ENCODE measurements around the gene CPLX3. TPM values are rescaled to one million over a fixed set of nuclear protein-coding genes. Genes with fewer than 3 reads are reported as not detected.
A peak's percentile ranks its signal among the peaks of the same experiment; 100 is the strongest.

CPLX3 gene
- polyA plus RNA-seq, 3 donors from 2014 or later = not detected

GRCh38 chr15:74791667-74792066, 34.8 kb upstream of the CPLX3 start:
- peaks cover 13 to 29% (median 19%) of the 10 kb centered on the region in 3 donors for H3K27me3 Mint-ChIP-seq (ENCODE audit: low read depth in 3 of 3)
- H3K27ac Mint-ChIP-seq = peak overlapping the region; percentile 92 to 100 (median 97)
- H3K9me3 Mint-ChIP-seq = no peaks in the 10 kb centered on the region
- peaks cover 96% of the 10 kb centered on the region in 2 donors for H3K4me1 Mint-ChIP-seq
- no peak for DNase-seq
- H3K4me3 Mint-ChIP-seq = peak overlapping the region; percentile 78 to 98 (median 88)
- peaks cover 0 to 20% (median 16%) of the 10 kb centered on the region in 3 donors for H3K36me3 Mint-ChIP-seq

- Mint-ChIP-seq H3K27ac (peak overlapping the region; percentile 92 to 100 (median 97)), H3K27me3 (ENCODE audit: low read depth in 3 of 3) (peaks cover 13 to 21% (median 13%) of the 10 kb centered on the region in 3 donors), H3K36me3 (peaks cover 0 to 20% (median 16%) of the 10 kb centered on the region in 3 donors), H3K4me3 (peak overlapping the region; percentile 73 to 89 (median 85)), H3K4me1 (peaks cover 94% of the 10 kb centered on the region in 2 donors), H3K9me3 (no peaks in the 10 kb centered on the region)
- no peak for DNase-seq
Measured at GRCh38 chr15:74792227-74793016, 34.0 kb upstream of the CPLX3 start.

GRCh38 chr15:74793135-74794028, 33.0 kb upstream of the CPLX3 start:
- peak overlapping the region; percentile 92 to 100 (median 97) for H3K27ac Mint-ChIP-seq
- peak overlapping the region; percentile 70 to 89 (median 85) for H3K4me3 Mint-ChIP-seq
- peaks cover 0 to 20% (median 16%) of the 10 kb centered on the region in 3 donors for H3K36me3 Mint-ChIP-seq
- peaks cover 7 to 19% (median 8%) of the 10 kb centered on the region in 3 donors for H3K27me3 Mint-ChIP-seq (ENCODE audit: low read depth in 3 of 3)
- DNase-seq = peak; percentile 73 to 79 (median 73)
- H3K9me3 Mint-ChIP-seq = no peaks in the 10 kb centered on the region
- peaks cover 94% of the 10 kb centered on the region in 2 donors for H3K4me1 Mint-ChIP-seq

GRCh38 chr15:74794248-74794969, 32.0 kb upstream of the CPLX3 start:
- peak overlapping the region; percentile 79 to 87 (median 82) for H3K4me3 Mint-ChIP-seq
- H3K4me1 Mint-ChIP-seq = peaks cover 93 to 94% of the 10 kb centered on the region in 2 donors
- peaks cover 3 to 12% (median 8%) of the 10 kb centered on the region in 3 donors for H3K27me3 Mint-ChIP-seq (ENCODE audit: low read depth in 3 of 3)
- no peaks in the 10 kb centered on the region for H3K9me3 Mint-ChIP-seq
- peak overlapping the region; percentile 88 to 98 (median 92) for H3K27ac Mint-ChIP-seq
- H3K36me3 Mint-ChIP-seq = peaks cover 0 to 23% (median 14%) of the 10 kb centered on the region in 3 donors
- no peak for DNase-seq

DNA sequence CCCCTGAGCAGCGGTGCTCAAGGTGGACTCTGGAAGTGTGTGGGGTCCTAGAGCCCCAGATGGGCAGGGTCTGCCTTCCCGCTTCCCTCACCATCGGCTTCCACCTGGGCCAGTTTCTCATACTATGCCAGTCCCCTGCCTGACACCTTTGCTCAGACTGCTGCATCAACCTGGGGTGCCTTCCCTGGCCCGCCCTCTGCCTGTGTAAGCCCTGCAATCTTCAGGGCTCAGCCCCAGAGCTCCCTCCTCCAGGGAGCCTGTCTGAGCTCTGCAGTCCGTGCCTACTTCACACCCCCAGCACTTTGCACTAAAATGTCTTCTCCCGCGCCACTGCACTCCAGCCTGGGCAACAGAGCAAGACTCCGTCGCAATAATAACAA, 31.5 kb upstream of the CPLX3 start:
- Mint-ChIP-seq H3K4me3 (peak overlapping the region; percentile 79 to 87 (median 82)), H3K9me3 (no peaks in the 10 kb centered on the region), H3K27ac (peak overlapping the region; percentile 88 to 98 (median 92)), H3K27me3 (ENCODE audit: low read depth in 3 of 3) (peaks cover 5 to 13% (median 8%) of the 10 kb centered on the region in 3 donors), H3K4me1 (peaks cover 93 to 94% of the 10 kb centered on the region in 2 donors), H3K36me3 (peaks cover 0 to 22% (median 13%) of the 10 kb centered on the region in 3 donors)
- DNase-seq = peak in 1 of 3 donors; percentile 16

DNA sequence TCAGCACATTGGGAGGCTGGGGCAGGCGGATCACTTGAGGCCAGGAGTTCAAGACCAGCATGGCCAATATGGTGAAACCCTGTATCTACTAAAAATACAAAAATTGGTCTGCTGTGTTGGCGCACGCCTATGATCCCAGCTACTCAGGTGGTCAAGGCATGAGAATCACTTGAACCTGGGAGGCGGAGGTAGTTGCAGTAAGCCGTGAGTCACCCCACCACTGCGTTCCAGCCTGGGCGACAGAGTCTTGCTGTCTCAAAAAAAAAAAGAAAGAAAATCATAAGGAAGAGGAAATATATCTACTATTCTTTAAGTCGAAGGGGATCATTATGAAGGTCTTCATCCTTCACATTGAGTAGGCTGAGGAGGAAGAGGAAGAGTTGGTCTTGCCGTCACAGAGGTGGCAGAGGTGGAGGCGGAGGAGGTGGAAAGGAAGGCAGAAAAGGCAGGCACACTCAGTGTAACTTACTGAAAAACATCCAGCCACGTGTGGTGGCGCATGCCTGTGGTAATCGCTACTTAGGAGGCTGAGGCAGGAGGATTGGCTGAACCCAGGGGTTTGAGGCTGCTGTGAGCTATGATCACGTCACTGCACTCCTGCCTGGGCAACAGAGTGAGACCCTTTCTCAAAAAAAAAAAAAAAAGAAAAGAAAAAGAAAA, 30.3 kb upstream of the CPLX3 start:
- Mint-ChIP-seq H3K27ac (peak overlapping the region; percentile 88 to 98 (median 92)), H3K36me3 (peaks cover 0 to 26% (median 11%) of the 10 kb centered on the region in 3 donors), H3K4me1 (peaks cover 91 to 92% of the 10 kb centered on the region in 2 donors), H3K4me3 (peak overlapping the region; percentile 62 to 82 (median 73)), H3K27me3 (ENCODE audit: low read depth in 3 of 3) (peaks cover 5 to 12% (median 9%) of the 10 kb centered on the region in 3 donors), H3K9me3 (no peaks in the 10 kb centered on the region)
- DNase-seq = peak in 1 of 3 donors; percentile 18

GRCh38 chr15:74798388-74799254, 27.8 kb upstream of the CPLX3 start:
- Mint-ChIP-seq H3K4me1 (peaks cover 66 to 68% of the 10 kb centered on the region in 2 donors), H3K27ac (peak overlapping the region; percentile 89 to 98 (median 90)), H3K27me3 (ENCODE audit: low read depth in 3 of 3) (peaks cover 1 to 12% (median 11%) of the 10 kb centered on the region in 3 donors), H3K9me3 (no peaks in the 10 kb centered on the region), H3K36me3 (peaks cover 0 to 23% (median 4%) of the 10 kb centered on the region in 3 donors), H3K4me3 (peak overlapping the region in 4 of 5 donors; percentile 32 to 50 (median 50))
- DNase-seq = peak in 1 of 3 donors; percentile 28

DNA sequence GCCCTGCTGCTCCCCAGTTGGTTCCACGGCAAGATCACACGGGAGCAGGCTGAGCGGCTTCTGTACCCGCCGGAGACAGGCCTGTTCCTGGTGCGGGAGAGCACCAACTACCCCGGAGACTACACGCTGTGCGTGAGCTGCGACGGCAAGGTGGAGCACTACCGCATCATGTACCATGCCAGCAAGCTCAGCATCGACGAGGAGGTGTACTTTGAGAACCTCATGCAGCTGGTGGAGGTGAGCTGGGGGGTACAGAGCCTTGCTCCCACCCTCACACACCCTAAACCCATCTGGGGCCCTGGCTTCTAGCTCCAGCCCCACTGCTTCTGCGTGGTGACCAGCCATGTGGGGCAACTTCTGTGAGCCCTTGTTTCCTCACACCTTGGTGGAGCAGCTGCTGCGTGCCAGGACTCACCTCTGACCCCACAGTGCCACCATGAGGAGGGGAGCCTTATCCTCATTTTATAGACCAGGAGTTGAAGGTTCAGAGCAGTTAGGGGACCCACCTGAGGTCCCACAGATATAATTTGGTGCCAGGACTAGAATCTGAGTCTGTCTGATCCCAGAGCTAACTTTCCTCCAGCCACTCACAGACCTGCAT, 27.1 kb upstream of the CPLX3 start:
- Mint-ChIP-seq H3K9me3 (no peaks in the 10 kb centered on the region), H3K27ac (peak overlapping the region; percentile 89 to 98 (median 90)), H3K4me3 (peak overlapping the region in 3 of 5 donors; percentile 26 to 50 (median 49)), H3K36me3 (peaks cover 3 to 30% (median 9%) of the 10 kb centered on the region in 3 donors), H3K27me3 (ENCODE audit: low read depth in 3 of 3) (peaks cover 1 to 12% (median 11%) of the 10 kb centered on the region in 3 donors), H3K4me1 (peaks cover 62 to 71% of the 10 kb centered on the region in 2 donors)
- no peak for DNase-seq

DNA sequence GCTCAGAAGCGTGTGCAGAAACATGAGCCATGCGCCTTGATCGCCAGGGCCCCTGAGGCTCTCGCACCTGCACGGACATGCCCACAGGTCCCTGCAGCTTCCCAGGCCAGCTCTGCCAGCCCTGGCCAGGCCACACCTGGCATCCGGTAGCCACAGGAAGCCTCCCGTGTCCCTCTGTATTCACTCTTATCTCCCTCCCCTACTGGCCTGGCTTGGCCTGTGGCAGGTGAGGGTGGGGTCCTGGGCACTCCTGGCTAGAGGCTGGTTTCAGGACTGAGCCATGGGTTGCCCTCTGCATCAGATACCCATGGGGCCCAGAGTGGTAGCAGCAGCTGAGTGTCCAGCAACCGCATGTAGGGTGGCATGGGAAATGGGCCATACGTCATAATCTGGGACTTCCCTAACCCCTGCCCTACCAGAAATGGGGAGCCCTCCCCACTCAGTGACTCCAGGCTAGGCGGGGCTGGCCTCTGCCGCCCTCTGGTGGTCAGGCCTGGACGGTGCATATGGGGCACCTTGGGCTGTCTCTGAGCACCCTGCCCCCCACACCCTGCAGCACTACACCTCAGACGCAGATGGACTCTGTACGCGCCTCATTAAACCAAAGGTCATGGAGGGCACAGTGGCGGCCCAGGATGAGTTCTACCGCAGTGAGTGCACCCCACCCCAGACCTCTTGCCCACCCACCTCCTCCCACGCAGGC, 26.4 kb upstream of the CPLX3 start:
- peak overlapping the region; percentile 38 to 49 (median 47) for H3K4me3 Mint-ChIP-seq
- peak overlapping the region; percentile 89 to 98 (median 90) for H3K27ac Mint-ChIP-seq
- peaks cover 3 to 27% (median 9%) of the 10 kb centered on the region in 3 donors for H3K36me3 Mint-ChIP-seq
- H3K9me3 Mint-ChIP-seq = no peaks in the 10 kb centered on the region
- peak; percentile 87 to 88 (median 87) for DNase-seq
- H3K27me3 Mint-ChIP-seq (ENCODE audit: low read depth in 3 of 3) = peaks cover 1 to 12% (median 9%) of the 10 kb centered on the region in 3 donors
- H3K4me1 Mint-ChIP-seq = peaks cover 55 to 65% of the 10 kb centered on the region in 2 donors

GRCh38 chr15:74800559-74801094, 25.8 kb upstream of the CPLX3 start:
- H3K27me3 Mint-ChIP-seq (ENCODE audit: low read depth in 3 of 3) = peaks cover 1 to 12% (median 9%) of the 10 kb centered on the region in 3 donors
- no peaks in the 10 kb centered on the region for H3K9me3 Mint-ChIP-seq
- H3K36me3 Mint-ChIP-seq = peaks cover 3 to 26% (median 9%) of the 10 kb centered on the region in 3 donors
- H3K27ac Mint-ChIP-seq = peak overlapping the region in 5 of 6 donors; percentile 7 to 98 (median 90)
- no peak for DNase-seq
- H3K4me1 Mint-ChIP-seq = peaks cover 49 to 58% of the 10 kb centered on the region in 2 donors
- H3K4me3 Mint-ChIP-seq = no peak overlapping the region
